GM18499 (cell line): Measurements from ENCODE around the gene MXD4.

Experiments
- ATAC-seq: cut with Tn5 transposase; IDR thresholded peaks from one replicate; pipeline ENCODE4 v1.9.1; 2021; ENCODE audit warnings: moderate number of reproducible peaks; ENCODE audit not compliant: insufficient read depth, unreplicated experiment

MXD4 gene

GRCh38 chr4:2265113-2266110 is 3.5 kb upstream of the MXD4 start:
- no peak for ATAC-seq

- no peak for ATAC-seq
Measured at GRCh38 chr4:2264481-2265041, 2.7 kb upstream of the MXD4 start.

- no peak for ATAC-seq
Measured at GRCh38 chr4:2263926-2264321, 2.0 kb upstream of the MXD4 start.

- no peak for ATAC-seq
Measured at GRCh38 chr4:2262944-2263250, 988 bp upstream of the MXD4 start.

GRCh38 chr4:2262145-2262943 is 435 bp upstream of the MXD4 start:
- peak; percentile 81 for ATAC-seq

- no peak for ATAC-seq
Measured at GRCh38 chr4:2261110-2261852, 628 bp downstream of the MXD4 start.

GRCh38 chr4:2260344-2261109 is 1.4 kb downstream of the MXD4 start:
- no peak for ATAC-seq

GRCh38 chr4:2259541-2260343 is 2.2 kb downstream of the MXD4 start:
- no peak for ATAC-seq

GRCh38 chr4:2259036-2259540 is 2.8 kb downstream of the MXD4 start:
- no peak for ATAC-seq

GRCh38 chr4:2258091-2259035 is 3.5 kb downstream of the MXD4 start:
- no peak for ATAC-seq

GRCh38 chr4:2257361-2258081 is 4.4 kb downstream of the MXD4 start:
- no peak for ATAC-seq

- no peak for ATAC-seq
Measured at GRCh38 chr4:2256781-2257191, 5.1 kb downstream of the MXD4 start.

- ATAC-seq, result no peak
Measured at GRCh38 chr4:2256156-2256731, 5.7 kb downstream of the MXD4 start.

- no peak for ATAC-seq
Measured at GRCh38 chr4:2255501-2256155, 6.3 kb downstream of the MXD4 start.

GRCh38 chr4:2254665-2255500 is 7.0 kb downstream of the MXD4 start:
- no peak for ATAC-seq
